ENCODE measurements around the gene DAAM1. TPM values are rescaled to one million over a fixed set of nuclear protein-coding genes. Genes with fewer than 3 reads are reported as not detected.

The DAAM1 gene
- total RNA-seq, 2 experiments from 2014 or later, result 30.1 to 72.8 TPM

- no peak overlapping the region for H3K4me2 ChIP-seq (ENCODE audit: low read length)
- BruUV-seq (replicated peaks), result no TSS peak
- H3K79me2 ChIP-seq (ENCODE audit: insufficient read depth, low read depth, low read length), result no peaks in the 10 kb centered on the region
- intact Hi-C loops (cut with micrococcal nuclease; ENCODE audit: unreplicated experiment), result loop anchor here (5.0 kb wide), 1 partner anchor 39 kb away; no protein-coding TSS in a partner anchor
- POLR2A ChIA-PET, result interaction anchor here (0.8 kb wide), 1 partner anchor 19 kb away, joined by 3 read pairs; no protein-coding TSS in a partner anchor
- H3K9me3 ChIP-seq (ENCODE audit: low read length), result no peaks in the 10 kb centered on the region
- DNase-seq (ENCODE audit: low spot score), result no peak
- H3K27ac ChIP-seq (ENCODE audit: low read depth, low read length, poor library complexity, severe bottlenecking), result no peak overlapping the region
- no peaks in the 10 kb centered on the region for H3K9me2 ChIP-seq (ENCODE audit: insufficient read depth, low read length)
- no peak overlapping the region for H3K4me3 ChIP-seq (ENCODE audit: low read depth, low read length, poor library complexity, severe bottlenecking)
- CTCF ChIA-PET (ENCODE audit: unreplicated experiment), result no interaction called here
- H3K36me3 ChIP-seq (ENCODE audit: insufficient read depth, low read length), result no peaks in the 10 kb centered on the region
- no peaks in the 10 kb centered on the region for H4K20me1 ChIP-seq (ENCODE audit: insufficient read depth, low read length)
- TF ChIP-seq EZH2phosphoT487 (IDR thresholded peaks at IDR 0.05; ENCODE audit: borderline replicate concordance, low read depth, low read length), result no peak
- no peak overlapping the region for H2AFZ ChIP-seq (ENCODE audit: low read length)
- H3K4me1 ChIP-seq (ENCODE audit: insufficient read depth, low read length, poor library complexity, severe bottlenecking), result no peaks in the 10 kb centered on the region
Measured at GRCh38 chr14:59415836-59416602, 227.6 kb downstream of the DAAM1 start.

- Histone ChIP-seq H3K9me3 (ENCODE audit: low read length) (no peaks in the 10 kb centered on the region), H3K9me2 (ENCODE audit: insufficient read depth, low read length) (no peaks in the 10 kb centered on the region), H3K27ac (ENCODE audit: low read depth, low read length, poor library complexity, severe bottlenecking) (no peak overlapping the region), H3K4me3 (ENCODE audit: low read depth, low read length, poor library complexity, severe bottlenecking) (no peak overlapping the region), H4K20me1 (ENCODE audit: insufficient read depth, low read length) (no peaks in the 10 kb centered on the region), H3K36me3 (ENCODE audit: insufficient read depth, low read length) (no peaks in the 10 kb centered on the region), H3K4me2 (ENCODE audit: low read length) (no peak overlapping the region), H3K79me2 (ENCODE audit: insufficient read depth, low read depth, low read length) (no peaks in the 10 kb centered on the region), H3K4me1 (ENCODE audit: insufficient read depth, low read length, poor library complexity, severe bottlenecking) (peaks cover 9% of the 10 kb centered on the region), H2AFZ (ENCODE audit: low read length) (no peak overlapping the region)
- no TSS peak for BruUV-seq (replicated peaks)
- TF ChIP-seq EZH2phosphoT487 (IDR thresholded peaks at IDR 0.05; ENCODE audit: borderline replicate concordance, low read depth, low read length), result no peak
- TF ChIP-seq, protein P1, sequence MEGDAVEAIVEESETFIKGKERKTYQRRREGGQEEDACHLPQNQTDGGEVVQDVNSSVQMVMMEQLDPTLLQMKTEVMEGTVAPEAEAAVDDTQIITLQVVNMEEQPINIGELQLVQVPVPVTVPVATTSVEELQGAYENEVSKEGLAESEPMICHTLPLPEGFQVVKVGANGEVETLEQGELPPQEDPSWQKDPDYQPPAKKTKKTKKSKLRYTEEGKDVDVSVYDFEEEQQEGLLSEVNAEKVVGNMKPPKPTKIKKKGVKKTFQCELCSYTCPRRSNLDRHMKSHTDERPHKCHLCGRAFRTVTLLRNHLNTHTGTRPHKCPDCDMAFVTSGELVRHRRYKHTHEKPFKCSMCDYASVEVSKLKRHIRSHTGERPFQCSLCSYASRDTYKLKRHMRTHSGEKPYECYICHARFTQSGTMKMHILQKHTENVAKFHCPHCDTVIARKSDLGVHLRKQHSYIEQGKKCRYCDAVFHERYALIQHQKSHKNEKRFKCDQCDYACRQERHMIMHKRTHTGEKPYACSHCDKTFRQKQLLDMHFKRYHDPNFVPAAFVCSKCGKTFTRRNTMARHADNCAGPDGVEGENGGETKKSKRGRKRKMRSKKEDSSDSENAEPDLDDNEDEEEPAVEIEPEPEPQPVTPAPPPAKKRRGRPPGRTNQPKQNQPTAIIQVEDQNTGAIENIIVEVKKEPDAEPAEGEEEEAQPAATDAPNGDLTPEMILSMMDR (conservative IDR thresholded peaks at IDR 0.05; ENCODE audit: low read length), result no peak
- intact Hi-C loops (cut with micrococcal nuclease; ENCODE audit: unreplicated experiment), result loop anchor here (5.0 kb wide), 1 partner anchor 40 kb away; no protein-coding TSS in a partner anchor
- no peak for DNase-seq (ENCODE audit: low spot score)
- POLR2A ChIA-PET, result interaction anchor here (0.7 kb wide), 1 partner anchor 9 kb away, joined by 3 read pairs; no protein-coding TSS in a partner anchor
- CTCF ChIA-PET (ENCODE audit: unreplicated experiment), result no interaction called here
Measured at GRCh38 chr14:59417311-59417710, 228.8 kb downstream of the DAAM1 start.

DNA sequence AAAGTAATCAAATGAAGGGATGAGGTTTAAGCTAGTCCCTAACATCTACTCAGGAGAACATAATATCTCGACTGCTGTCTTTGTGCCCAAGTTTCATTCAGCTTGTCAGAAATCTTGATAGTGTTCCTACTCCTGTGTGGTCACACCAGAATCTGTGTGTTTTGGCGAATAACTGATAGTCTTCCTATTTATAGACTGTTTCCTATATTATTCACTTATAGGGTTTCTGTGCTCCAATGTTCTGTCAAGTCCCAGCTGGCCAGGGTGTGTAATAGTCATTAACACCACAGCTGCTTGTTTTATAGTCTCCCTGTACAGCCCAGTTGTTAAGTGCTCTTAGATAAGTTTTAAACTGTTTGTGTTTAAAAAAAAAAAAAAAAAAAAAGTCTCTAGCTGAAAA, 230.8 kb downstream of the DAAM1 start:
- TF ChIP-seq EZH2phosphoT487 (IDR thresholded peaks at IDR 0.05; ENCODE audit: borderline replicate concordance, low read depth, low read length), result no peak
- TF ChIP-seq, protein P1 (conservative IDR thresholded peaks at IDR 0.05; ENCODE audit: low read length), result no peak

More for the DNA sequence above, 230.8 kb downstream of the DAAM1 start:
- intact Hi-C loops (cut with micrococcal nuclease; ENCODE audit: unreplicated experiment), result loop anchor here (5.0 kb wide), 1 partner anchor 42 kb away; no protein-coding TSS in a partner anchor
- no peak overlapping the region for H3K4me3 ChIP-seq (ENCODE audit: low read depth, low read length, poor library complexity, severe bottlenecking)
- H2AFZ ChIP-seq (ENCODE audit: low read length), result no peak overlapping the region
- H3K9me2 ChIP-seq (ENCODE audit: insufficient read depth, low read length), result no peaks in the 10 kb centered on the region
- POLR2A ChIA-PET, result interaction anchor here (0.5 to 0.9 kb wide), 5 partner anchors 51 to 384 kb away, joined by 3 to 5 read pairs (median 3); no protein-coding TSS in a partner anchor
- CTCF ChIA-PET (ENCODE audit: unreplicated experiment), result no interaction called here
- peaks cover 15% of the 10 kb centered on the region for H3K4me1 ChIP-seq (ENCODE audit: insufficient read depth, low read length, poor library complexity, severe bottlenecking)
- H3K36me3 ChIP-seq (ENCODE audit: insufficient read depth, low read length), result no peaks in the 10 kb centered on the region
- H3K4me2 ChIP-seq (ENCODE audit: low read length), result no peak overlapping the region
- H4K20me1 ChIP-seq (ENCODE audit: insufficient read depth, low read length), result no peaks in the 10 kb centered on the region
- no peak for DNase-seq (ENCODE audit: low spot score)
- H3K9me3 ChIP-seq (ENCODE audit: low read length), result no peaks in the 10 kb centered on the region
- no peaks in the 10 kb centered on the region for H3K79me2 ChIP-seq (ENCODE audit: insufficient read depth, low read depth, low read length)
- BruUV-seq (replicated peaks), result no TSS peak
- no peak overlapping the region for H3K27ac ChIP-seq (ENCODE audit: low read depth, low read length, poor library complexity, severe bottlenecking)

Data from OCI-LY7 (cell line).